ENCODE data around the gene RAB20.

The RAB20 gene

GRCh38 chr13:110580800-110581199 is 19.3 kb upstream of the RAB20 start:
- Histone ChIP-seq H3K9me3 (no peaks in the 10 kb centered on the region), H3K4me1 (ENCODE audit: control insufficient read depth in 1 of 2, insufficient read depth in 1 of 2, low read depth in 1 of 2, low read length in 1 of 2) (peaks cover 5% of the 10 kb centered on the region in 2 experiments)
- no peak for TF ChIP-seq CTCF (IDR thresholded peaks at IDR 0.05)

GRCh38 chr13:110578363-110578762 is 16.8 kb upstream of the RAB20 start:
- Histone ChIP-seq H3K9me3 (no peaks in the 10 kb centered on the region), H3K27ac (no peak overlapping the region), H3K36me3 (no peaks in the 10 kb centered on the region), H3K4me3 (ENCODE audit: low read depth in 1 of 2, low read length in 1 of 2) (no peak overlapping the region), H3K27me3 (peaks cover 25% of the 10 kb centered on the region), H3K4me1 (ENCODE audit: control insufficient read depth in 1 of 2, insufficient read depth in 1 of 2, low read depth in 1 of 2, low read length in 1 of 2) (peaks cover 14 to 16% of the 10 kb centered on the region in 2 experiments)
- no peak for TF ChIP-seq CTCF (IDR thresholded peaks at IDR 0.05)

More at GRCh38 chr13:110580800-110581199, 19.3 kb upstream of the RAB20 start:
- H3K27ac ChIP-seq: no peak overlapping the region
- peaks cover 6% of the 10 kb centered on the region for H3K27me3 ChIP-seq
- no peak overlapping the region for H3K4me3 ChIP-seq (ENCODE audit: low read depth in 1 of 2, low read length in 1 of 2)
- H3K36me3 ChIP-seq: no peaks in the 10 kb centered on the region

- Histone ChIP-seq H3K27me3 (peaks cover 36% of the 10 kb centered on the region), H3K27ac (no peak overlapping the region), H3K9me3 (no peaks in the 10 kb centered on the region), H3K4me1 (ENCODE audit: control insufficient read depth in 1 of 2, insufficient read depth in 1 of 2, low read depth in 1 of 2, low read length in 1 of 2) (peaks cover 14 to 25% of the 10 kb centered on the region in 2 experiments), H3K36me3 (no peaks in the 10 kb centered on the region), H3K4me3 (ENCODE audit: low read depth in 1 of 2, low read length in 1 of 2) (no peak overlapping the region)
- no peak for TF ChIP-seq CTCF (IDR thresholded peaks at IDR 0.05)
Measured at GRCh38 chr13:110576736-110577476, 15.4 kb upstream of the RAB20 start.

GRCh38 chr13:110576070-110576394 is 14.5 kb upstream of the RAB20 start:
- TF ChIP-seq CTCF (IDR thresholded peaks at IDR 0.05): no peak
- Histone ChIP-seq H3K4me3 (ENCODE audit: low read depth in 1 of 2, low read length in 1 of 2) (peak overlapping the region; percentile 21 to 29), H3K4me1 (ENCODE audit: control insufficient read depth in 1 of 2, insufficient read depth in 1 of 2, low read depth in 1 of 2, low read length in 1 of 2) (peaks cover 14 to 25% of the 10 kb centered on the region in 2 experiments), H3K27me3 (peaks cover 37% of the 10 kb centered on the region), H3K9me3 (no peaks in the 10 kb centered on the region), H3K36me3 (no peaks in the 10 kb centered on the region), H3K27ac (peak overlapping the region; percentile 82)

- H3K27ac ChIP-seq: peak overlapping the region; percentile 82
- no peaks in the 10 kb centered on the region for H3K9me3 ChIP-seq
- peaks cover 37% of the 10 kb centered on the region for H3K27me3 ChIP-seq
- H3K36me3 ChIP-seq: no peaks in the 10 kb centered on the region
- TF ChIP-seq CTCF (IDR thresholded peaks at IDR 0.05): peak; percentile 30
- H3K4me1 ChIP-seq (ENCODE audit: control insufficient read depth in 1 of 2, insufficient read depth in 1 of 2, low read depth in 1 of 2, low read length in 1 of 2): peaks cover 14 to 25% of the 10 kb centered on the region in 2 experiments
- peak overlapping the region; percentile 21 to 29 for H3K4me3 ChIP-seq (ENCODE audit: low read depth in 1 of 2, low read length in 1 of 2)
Measured at GRCh38 chr13:110575322-110576069, 14.0 kb upstream of the RAB20 start.

Data from neutrophil (primary cell).